Vagina (tissue), 2 donors: ENCODE measurements around the gene OR52E1. TPM values are rescaled to one million over a fixed set of nuclear protein-coding genes. Genes with fewer than 3 reads are reported as not detected.

Experiments
- DNase-seq, 2 donors: peaks; one replicate each; pipeline ENCODE4 v3.0.0-alpha.2; 2017; ENCODE audit errors: extremely low spot score in 2 of 2
- H3K27ac ChIP-seq: fragments of 200-600 bp; sonication (generic); one replicate; pipeline ENCODE4 v1.5.1; 2019
- H3K27me3 ChIP-seq: fragments of 200-600 bp; sonication (generic); one replicate; pipeline ENCODE4 v1.5.1; 2019
- H3K36me3 ChIP-seq, 2 donors: fragments of 200-600 bp; sonication (generic); one replicate each; pipeline ENCODE4 v1.5.1; 2017 to 2019
- H3K4me1 ChIP-seq: fragments of 200-600 bp; sonication (generic); one replicate; pipeline ENCODE4 v1.5.1; 2019
- H3K4me3 ChIP-seq, 2 donors: fragments of 200-600 bp; sonication (generic); 1 replicate in 1 of 2; 2 replicates in 1 of 2; pipeline ENCODE4 v1.5.1; 2016 to 2019
- H3K9me3 ChIP-seq: fragments of 200-600 bp; sonication (generic); one replicate; pipeline ENCODE4 v1.5.1; 2019
- POLR2A ChIP-seq, 2 donors: fragments of 450-650 bp; IDR thresholded peaks; one replicate each; pipeline ENCODE4 v1.6.1; 2017; ENCODE audit warnings: antibody characterized with exemption in 2 of 2, mild to moderate bottlenecking in 2 of 2, moderate library complexity in 2 of 2
- POLR2AphosphoS5 ChIP-seq, 2 donors: sonication (generic); formaldehyde crosslinking; IDR thresholded peaks; one replicate each; pipeline ENCODE4 v1.9.0; 2017; ENCODE audit warnings: antibody characterized with exemption in 2 of 2, mild to moderate bottlenecking in 2 of 2, low read depth in 1 of 2; ENCODE audit not compliant: insufficient read depth in 1 of 2
- intact Hi-C: fragments of 100-400 bp; cut with DNase I; formaldehyde crosslinking; loops from one replicate; pipeline ENCODE4 v1.15.1; 2023
- total RNA-seq: library from RNA; depleted of rRNA; stranded (reverse); fragments of >200 nt; gene quantifications from one replicate; pipeline ENCODE4 v1.2.3, GENCODE V29; 2016
- TF ChIP-seq, protein P1 (sequence below), 3 experiments: fragments of 450-650 bp in 2 of 3; fragments of 200-600 bp in 1 of 3; sonication (generic) in 1 of 3; IDR thresholded peaks; one replicate each; pipeline ENCODE4 v1.5.1; 2017 to 2019; ENCODE audit warnings: antibody characterized with exemption in 3 of 3, mild to moderate bottlenecking in 2 of 3, moderate library complexity in 2 of 3

The OR52E1 gene
- total RNA-seq, 1 donor from 2014 or later = not detected

- no peaks in the 10 kb centered on the region for H3K9me3 ChIP-seq
- no peak for TF ChIP-seq POLR2A (IDR thresholded peaks at IDR 0.05)
- TF ChIP-seq, protein P1, sequence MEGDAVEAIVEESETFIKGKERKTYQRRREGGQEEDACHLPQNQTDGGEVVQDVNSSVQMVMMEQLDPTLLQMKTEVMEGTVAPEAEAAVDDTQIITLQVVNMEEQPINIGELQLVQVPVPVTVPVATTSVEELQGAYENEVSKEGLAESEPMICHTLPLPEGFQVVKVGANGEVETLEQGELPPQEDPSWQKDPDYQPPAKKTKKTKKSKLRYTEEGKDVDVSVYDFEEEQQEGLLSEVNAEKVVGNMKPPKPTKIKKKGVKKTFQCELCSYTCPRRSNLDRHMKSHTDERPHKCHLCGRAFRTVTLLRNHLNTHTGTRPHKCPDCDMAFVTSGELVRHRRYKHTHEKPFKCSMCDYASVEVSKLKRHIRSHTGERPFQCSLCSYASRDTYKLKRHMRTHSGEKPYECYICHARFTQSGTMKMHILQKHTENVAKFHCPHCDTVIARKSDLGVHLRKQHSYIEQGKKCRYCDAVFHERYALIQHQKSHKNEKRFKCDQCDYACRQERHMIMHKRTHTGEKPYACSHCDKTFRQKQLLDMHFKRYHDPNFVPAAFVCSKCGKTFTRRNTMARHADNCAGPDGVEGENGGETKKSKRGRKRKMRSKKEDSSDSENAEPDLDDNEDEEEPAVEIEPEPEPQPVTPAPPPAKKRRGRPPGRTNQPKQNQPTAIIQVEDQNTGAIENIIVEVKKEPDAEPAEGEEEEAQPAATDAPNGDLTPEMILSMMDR (IDR thresholded peaks at IDR 0.05) = no peak
- TF ChIP-seq POLR2AphosphoS5 (IDR thresholded peaks at IDR 0.05; ENCODE audit: insufficient read depth in 1 of 2, low read depth in 1 of 2) = no peak
- intact Hi-C loops = no loop called here
- no peak for DNase-seq
- no peak overlapping the region for H3K27ac ChIP-seq
- H3K4me1 ChIP-seq = no peaks in the 10 kb centered on the region
- no peaks in the 10 kb centered on the region for H3K27me3 ChIP-seq
- H3K36me3 ChIP-seq = no peaks in the 10 kb centered on the region
- no peak overlapping the region for H3K4me3 ChIP-seq
These were observed 19.2 kb downstream of the OR52E1 start for GRCh38 chr11:5088556-5088955.

- H3K27ac ChIP-seq = no peak overlapping the region
- H3K27me3 ChIP-seq = no peaks in the 10 kb centered on the region
- DNase-seq = no peak
- no peaks in the 10 kb centered on the region for H3K9me3 ChIP-seq
- no peaks in the 10 kb centered on the region for H3K4me1 ChIP-seq
- H3K36me3 ChIP-seq = no peaks in the 10 kb centered on the region
- TF ChIP-seq POLR2AphosphoS5 (IDR thresholded peaks at IDR 0.05; ENCODE audit: insufficient read depth in 1 of 2, low read depth in 1 of 2) = no peak
- no peak for TF ChIP-seq POLR2A (IDR thresholded peaks at IDR 0.05)
- H3K4me3 ChIP-seq = no peak overlapping the region
- intact Hi-C loops = no loop called here
These were observed 21.3 kb downstream of the OR52E1 start for GRCh38 chr11:5090668-5091067.

DNA sequence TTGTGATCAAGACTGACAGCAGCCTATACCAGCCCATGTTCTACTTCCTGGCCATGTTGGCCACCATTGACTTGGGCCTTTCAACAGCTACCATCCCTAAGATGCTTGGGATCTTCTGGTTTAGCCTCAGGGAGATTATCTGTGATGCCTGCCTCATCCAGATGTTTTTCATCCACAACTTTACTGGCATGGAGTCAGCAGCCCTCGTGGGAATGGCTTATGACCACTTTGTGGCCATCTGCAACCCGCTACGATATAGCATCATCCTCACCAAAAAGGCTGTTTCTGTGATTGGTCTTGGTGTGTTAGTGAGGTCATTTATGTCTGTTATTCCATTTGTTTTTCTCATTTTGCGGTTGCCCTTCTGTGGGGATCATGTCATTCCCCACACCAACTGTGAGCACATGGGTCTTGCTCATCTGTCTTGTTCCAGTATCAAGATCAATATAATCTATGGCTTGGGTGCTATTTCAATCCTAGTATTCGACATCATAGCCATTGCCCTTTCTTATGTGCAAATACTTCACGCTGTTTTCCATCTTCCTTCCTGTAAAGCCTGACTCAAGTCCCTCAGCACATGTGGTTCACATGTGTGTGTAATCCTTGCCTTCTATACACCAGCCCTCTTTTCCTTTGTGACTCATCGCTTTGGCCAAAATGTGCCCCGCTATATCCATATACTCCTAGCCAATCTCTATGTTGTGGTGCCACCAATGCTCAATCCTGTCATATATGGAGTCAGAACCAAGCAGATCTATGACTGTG, 23.6 kb downstream of the OR52E1 start:
- intact Hi-C loops = no loop called here
- Histone ChIP-seq H3K36me3 (no peaks in the 10 kb centered on the region), H3K4me3 (no peak overlapping the region), H3K9me3 (no peaks in the 10 kb centered on the region), H3K4me1 (no peaks in the 10 kb centered on the region), H3K27ac (no peak overlapping the region), H3K27me3 (no peaks in the 10 kb centered on the region)
- no peak for DNase-seq
- TF ChIP-seq POLR2A (IDR thresholded peaks at IDR 0.05) = no peak
- TF ChIP-seq, protein P1 (IDR thresholded peaks at IDR 0.05) = no peak
- no peak for TF ChIP-seq POLR2AphosphoS5 (IDR thresholded peaks at IDR 0.05; ENCODE audit: insufficient read depth in 1 of 2, low read depth in 1 of 2)

GRCh38 chr11:5096011-5096410, 26.6 kb downstream of the OR52E1 start:
- H3K27me3 ChIP-seq = no peaks in the 10 kb centered on the region
- no peak for DNase-seq
- no peaks in the 10 kb centered on the region for H3K9me3 ChIP-seq
- no peak overlapping the region for H3K27ac ChIP-seq
- H3K4me1 ChIP-seq = no peaks in the 10 kb centered on the region
- intact Hi-C loops = no loop called here
- H3K36me3 ChIP-seq = no peaks in the 10 kb centered on the region
- no peak for TF ChIP-seq POLR2AphosphoS5 (IDR thresholded peaks at IDR 0.05; ENCODE audit: insufficient read depth in 1 of 2, low read depth in 1 of 2)
- TF ChIP-seq, protein P1 (IDR thresholded peaks at IDR 0.05) = no peak
- TF ChIP-seq POLR2A (IDR thresholded peaks at IDR 0.05) = no peak
- H3K4me3 ChIP-seq = no peak overlapping the region

- no peaks in the 10 kb centered on the region for H3K4me1 ChIP-seq
- intact Hi-C loops = no loop called here
- H3K27ac ChIP-seq = no peak overlapping the region
- DNase-seq = no peak
- no peaks in the 10 kb centered on the region for H3K9me3 ChIP-seq
- no peak overlapping the region for H3K4me3 ChIP-seq
- H3K27me3 ChIP-seq = no peaks in the 10 kb centered on the region
- no peaks in the 10 kb centered on the region for H3K36me3 ChIP-seq
- no peak for TF ChIP-seq POLR2AphosphoS5 (IDR thresholded peaks at IDR 0.05; ENCODE audit: insufficient read depth in 1 of 2, low read depth in 1 of 2)
- TF ChIP-seq, protein P1 (IDR thresholded peaks at IDR 0.05) = no peak
- no peak for TF ChIP-seq POLR2A (IDR thresholded peaks at IDR 0.05)
These were observed 32.9 kb downstream of the OR52E1 start for GRCh38 chr11:5102246-5102645.
